Thyroid gland (tissue), 4 donors: ENCODE measurements around the gene SETD4. TPM values are rescaled to one million over a fixed set of nuclear protein-coding genes. Genes with fewer than 3 reads are reported as not detected.

ENCODE experiments used
- DNase-seq, 2 donors: peaks; one replicate each; pipeline ENCODE4 v3.0.0-alpha.2; 2019
- H3K27ac ChIP-seq, 3 donors: fragments of 200-600 bp; sonication (generic); 1 replicate in 2 of 3; 2 replicates in 1 of 3; pipeline ENCODE4 v1.5.1; 2016 to 2019; ENCODE audit warnings: mild to moderate bottlenecking in 1 of 3, moderate library complexity in 1 of 3
- H3K27me3 ChIP-seq: fragments of 200-600 bp; sonication (generic); one replicate; pipeline ENCODE4 v1.5.1; 2019
- H3K36me3 ChIP-seq, 2 donors: fragments of 200-600 bp; sonication (generic); one replicate each; pipeline ENCODE4 v1.5.1; 2016 to 2019
- H3K4me1 ChIP-seq, 2 donors: fragments of 200-600 bp; sonication (generic); one replicate each; pipeline ENCODE4 v1.5.1; 2017 to 2019
- H3K4me3 ChIP-seq, 3 donors: fragments of 200-600 bp; sonication (generic); replicated peaks in 1 of 3; 1 replicate in 2 of 3; 2 replicates in 1 of 3; pipeline ENCODE4 v1.5.1; 2016; ENCODE audit warnings: mild to moderate bottlenecking in 1 of 3
- H3K9me3 ChIP-seq: fragments of 200-600 bp; sonication (generic); one replicate; pipeline ENCODE4 v1.5.1; 2017
- POLR2A ChIP-seq, 2 donors: fragments of 450-650 bp; IDR thresholded peaks; one replicate each; pipeline ENCODE4 v1.6.1; 2017; ENCODE audit warnings: antibody characterized with exemption in 2 of 2, mild to moderate bottlenecking in 2 of 2, moderate library complexity in 1 of 2
- WGBS, 2 donors: methylation state at CpG; one replicate each; pipeline ENCODE4 v1.1.5; 2017; 5-methylcytosine and 5-hydroxymethylcytosine counted together
- intact Hi-C: fragments of 100-400 bp; cut with DNase I; formaldehyde crosslinking; loops from one replicate; pipeline ENCODE4 v1.15.1; 2023
- total RNA-seq, 4 donors: library from RNA; depleted of rRNA; stranded (reverse); fragments of >200 nt; gene quantifications; one replicate each; pipeline ENCODE4 v1.2.3, GENCODE V29; 2016
- TF ChIP-seq, protein P1 (sequence below), 6 experiments: fragments of 200-600 bp in 3 of 6; fragments of 450-650 bp in 3 of 6; sonication (generic) in 3 of 6; IDR thresholded peaks; one replicate each; pipeline ENCODE4 v1.5.1; 2016 to 2019; ENCODE audit warnings: antibody characterized with exemption in 6 of 6, mild to moderate bottlenecking in 2 of 6, inconsistent platforms in 1 of 6, moderate library complexity in 1 of 6

The SETD4 gene
- total RNA-seq, 4 donors from 2014 or later, result 25.9 to 33.1 (median 29.7) TPM

GRCh38 chr21:36015045-36015444, 45.3 kb downstream of the SETD4 start:
- Histone ChIP-seq H3K4me3 (no peak overlapping the region), H3K27ac (no peak overlapping the region), H3K36me3 (no peaks in the 10 kb centered on the region), H3K9me3 (no peaks in the 10 kb centered on the region), H3K27me3 (no peaks in the 10 kb centered on the region), H3K4me1 (no peaks in the 10 kb centered on the region)
- no peak for DNase-seq
- intact Hi-C loops, result no loop called here
- TF ChIP-seq POLR2A (IDR thresholded peaks at IDR 0.05), result no peak
- TF ChIP-seq, protein P1, sequence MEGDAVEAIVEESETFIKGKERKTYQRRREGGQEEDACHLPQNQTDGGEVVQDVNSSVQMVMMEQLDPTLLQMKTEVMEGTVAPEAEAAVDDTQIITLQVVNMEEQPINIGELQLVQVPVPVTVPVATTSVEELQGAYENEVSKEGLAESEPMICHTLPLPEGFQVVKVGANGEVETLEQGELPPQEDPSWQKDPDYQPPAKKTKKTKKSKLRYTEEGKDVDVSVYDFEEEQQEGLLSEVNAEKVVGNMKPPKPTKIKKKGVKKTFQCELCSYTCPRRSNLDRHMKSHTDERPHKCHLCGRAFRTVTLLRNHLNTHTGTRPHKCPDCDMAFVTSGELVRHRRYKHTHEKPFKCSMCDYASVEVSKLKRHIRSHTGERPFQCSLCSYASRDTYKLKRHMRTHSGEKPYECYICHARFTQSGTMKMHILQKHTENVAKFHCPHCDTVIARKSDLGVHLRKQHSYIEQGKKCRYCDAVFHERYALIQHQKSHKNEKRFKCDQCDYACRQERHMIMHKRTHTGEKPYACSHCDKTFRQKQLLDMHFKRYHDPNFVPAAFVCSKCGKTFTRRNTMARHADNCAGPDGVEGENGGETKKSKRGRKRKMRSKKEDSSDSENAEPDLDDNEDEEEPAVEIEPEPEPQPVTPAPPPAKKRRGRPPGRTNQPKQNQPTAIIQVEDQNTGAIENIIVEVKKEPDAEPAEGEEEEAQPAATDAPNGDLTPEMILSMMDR (IDR thresholded peaks at IDR 0.05), result no peak
- 81 to 88% methylated on average over 5 of the region's 5 CpGs for WGBS, 2 donors

GRCh38 chr21:36010801-36011200, 49.5 kb downstream of the SETD4 start:
- no peak for DNase-seq
- H3K4me3 ChIP-seq, result no peak overlapping the region
- intact Hi-C loops, result no loop called here
- WGBS, 2 donors, result 83 to 90% methylated on average over 2 of the region's 2 CpGs
- no peak for TF ChIP-seq POLR2A (IDR thresholded peaks at IDR 0.05)
- TF ChIP-seq, protein P1 (IDR thresholded peaks at IDR 0.05), result no peak
- H3K27ac ChIP-seq, result no peak overlapping the region
- no peaks in the 10 kb centered on the region for H3K27me3 ChIP-seq
- H3K4me1 ChIP-seq, result no peaks in the 10 kb centered on the region
- H3K36me3 ChIP-seq, result no peaks in the 10 kb centered on the region
- no peaks in the 10 kb centered on the region for H3K9me3 ChIP-seq

DNA sequence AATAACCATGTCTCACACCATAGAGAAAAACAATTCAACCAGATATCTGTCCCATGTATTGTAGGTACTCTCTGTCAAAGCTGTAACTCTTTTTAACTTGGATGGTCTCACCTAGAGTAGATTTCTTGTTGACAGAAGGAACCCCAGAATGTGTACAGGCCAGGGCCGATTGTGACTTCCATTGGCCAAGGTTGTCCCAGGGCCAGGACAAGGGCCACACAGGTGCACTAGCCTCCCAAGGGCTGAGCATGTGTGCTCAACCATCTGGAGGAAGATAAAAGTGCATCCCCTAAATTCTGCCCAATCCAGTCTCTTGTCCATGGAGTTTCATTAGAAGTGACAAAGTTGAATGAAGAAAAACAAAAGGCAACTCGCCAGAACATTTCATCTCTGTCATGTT, 51.8 kb downstream of the SETD4 start:
- Histone ChIP-seq H3K4me3 (no peak overlapping the region), H3K4me1 (no peaks in the 10 kb centered on the region), H3K9me3 (no peaks in the 10 kb centered on the region), H3K36me3 (no peaks in the 10 kb centered on the region), H3K27ac (no peak overlapping the region), H3K27me3 (no peaks in the 10 kb centered on the region)
- TF ChIP-seq POLR2A (IDR thresholded peaks at IDR 0.05), result no peak
- TF ChIP-seq, protein P1 (IDR thresholded peaks at IDR 0.05), result no peak
- 80 to 94% methylated on average over 2 of the region's 2 CpGs for WGBS, 2 donors
- no peak for DNase-seq
- intact Hi-C loops, result no loop called here

DNA sequence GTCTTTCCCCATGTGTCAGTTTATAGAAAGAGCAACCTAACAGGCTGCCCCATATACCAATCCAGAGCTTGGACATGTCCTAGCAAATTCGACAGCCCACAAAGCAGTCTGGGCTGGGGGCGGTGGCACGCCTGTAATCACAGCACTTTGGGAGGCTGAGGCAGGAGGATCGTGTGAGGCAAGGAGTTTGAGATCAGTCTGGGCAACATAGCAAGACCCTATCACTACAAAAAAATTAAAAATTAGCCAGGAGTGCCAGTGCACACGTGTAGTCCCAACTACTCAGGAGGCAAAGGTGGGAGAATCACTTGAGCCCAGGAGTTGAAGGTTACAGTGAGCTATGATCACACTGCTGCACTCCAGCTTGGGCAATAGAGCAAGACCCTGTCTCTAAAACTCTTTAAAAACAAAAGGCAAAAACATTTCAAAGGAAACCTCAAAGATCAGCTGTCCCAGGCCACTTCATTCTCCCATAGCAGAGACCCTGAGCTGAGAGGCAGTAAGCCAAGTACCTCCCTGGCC, 54.4 kb downstream of the SETD4 start:
- no peak for DNase-seq
- H3K27me3 ChIP-seq, result no peaks in the 10 kb centered on the region
- H3K9me3 ChIP-seq, result no peaks in the 10 kb centered on the region
- 86 to 89% methylated on average over 5 of the region's 5 CpGs for WGBS, 2 donors
- no peaks in the 10 kb centered on the region for H3K4me1 ChIP-seq
- no peak overlapping the region for H3K4me3 ChIP-seq
- intact Hi-C loops, result no loop called here
- no peak overlapping the region for H3K27ac ChIP-seq
- TF ChIP-seq, protein P1 (IDR thresholded peaks at IDR 0.05), result no peak
- no peak for TF ChIP-seq POLR2A (IDR thresholded peaks at IDR 0.05)
- no peaks in the 10 kb centered on the region for H3K36me3 ChIP-seq

DNA sequence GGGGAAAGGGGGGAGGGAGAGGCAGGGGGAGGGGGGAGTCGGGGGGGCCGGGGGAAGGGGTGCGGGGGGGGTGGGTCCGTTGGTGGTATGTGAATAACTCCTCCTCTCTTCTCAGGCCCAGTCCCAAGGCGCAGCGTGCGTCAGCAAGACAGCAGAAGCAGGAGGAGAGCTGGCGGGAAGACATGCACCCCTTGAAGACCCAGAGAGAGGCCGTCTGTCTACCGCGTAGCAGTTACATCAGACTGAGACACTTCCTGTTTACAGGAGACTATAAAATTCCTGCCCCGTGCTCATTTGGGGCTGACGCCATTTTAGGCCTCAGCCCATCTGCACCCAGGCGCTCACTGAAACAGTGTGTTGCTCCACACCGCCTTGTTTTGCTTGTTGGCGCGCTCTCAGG, 55.3 kb downstream of the SETD4 start:
- Histone ChIP-seq H3K9me3 (no peaks in the 10 kb centered on the region), H3K4me3 (no peak overlapping the region), H3K27ac (no peak overlapping the region), H3K4me1 (no peaks in the 10 kb centered on the region), H3K27me3 (no peaks in the 10 kb centered on the region), H3K36me3 (no peaks in the 10 kb centered on the region)
- TF ChIP-seq, protein P1 (IDR thresholded peaks at IDR 0.05), result no peak
- TF ChIP-seq POLR2A (IDR thresholded peaks at IDR 0.05), result no peak
- intact Hi-C loops, result no loop called here
- no peak for DNase-seq
- 81 to 84% methylated on average over 17 of the region's 17 CpGs for WGBS, 2 donors
